Endothelial cell of umbilical vein (primary cell): Measurements from ENCODE around the gene CORO2B.
"Not testable (repeated sequence)": the region's sequence is repeated elsewhere in the genome, so short reads cannot be mapped to it uniquely, and the experiment has no call there.

Source experiments
- CTCF ChIP-seq, 2 donors: IDR thresholded peaks; 1 replicate in 1 of 2; 2 replicates in 1 of 2; pipeline ENCODE4 v1.5.1; 2011; ENCODE audit warnings: low read length in 2 of 2, mild to moderate bottlenecking in 2 of 2, moderate library complexity in 2 of 2, control low read depth in 1 of 2, inconsistent platforms in 1 of 2, low read depth in 1 of 2; ENCODE audit not compliant: insufficient read depth in 1 of 2; ENCODE audit errors: extremely low read depth in 1 of 2
- EZH2 ChIP-seq: IDR thresholded peaks from 2 replicates; pipeline ENCODE4 v1.6.1; 2012; ENCODE audit warnings: borderline replicate concordance, low read depth, mild to moderate bottlenecking, moderate library complexity, low read length, inconsistent platforms; ENCODE audit not compliant: severe bottlenecking
- MAX ChIP-seq: IDR thresholded peaks from 2 replicates; pipeline ENCODE4 v1.6.1; 2011; ENCODE audit not compliant: insufficient read depth, insufficient read length
- MYC ChIP-seq: IDR thresholded peaks from one replicate; pipeline ENCODE4 v1.6.1; 2011; ENCODE audit warnings: mild to moderate bottlenecking, low read depth, low read length
- POLR2A ChIP-seq: IDR thresholded peaks from 2 replicates; pipeline ENCODE4 v1.6.1; 2012; ENCODE audit warnings: low read depth, mild to moderate bottlenecking, control low read depth, low read length

GRCh38 chr15:68759982-68760579, 181.3 kb downstream of the CORO2B start:
- TF ChIP-seq CTCF (IDR thresholded peaks at IDR 0.05; ENCODE audit: extremely low read depth in 1 of 2, insufficient read depth in 1 of 2, low read depth in 1 of 2, low read length in 2 of 2); MAX; EZH2; POLR2A; MYC: not testable (repeated sequence)
